Stimulated activated CD4-positive, alpha-beta T cell treated with anti-CD3 and anti-CD28 coated beads, Interleukin-4, amount 100 ng/mL, for 48 hours (primary cell): ENCODE results near the gene EHD4.

Experiments
- DNase-seq, 2 donors: peaks; one replicate each; pipeline ENCODE4 v3.0.0-alpha.2; 2020; ENCODE audit warnings: low read depth in 2 of 2

EHD4 gene

GRCh38 chr15:41972253-41973242 is at the start of gene EHD4:
TSS of gene EHD4 (minus strand) at chr15:41972557. CDS start at chr15:41972494, 63 bp downstream.
- peak; percentile 89 to 94 for DNase-seq

DNA sequence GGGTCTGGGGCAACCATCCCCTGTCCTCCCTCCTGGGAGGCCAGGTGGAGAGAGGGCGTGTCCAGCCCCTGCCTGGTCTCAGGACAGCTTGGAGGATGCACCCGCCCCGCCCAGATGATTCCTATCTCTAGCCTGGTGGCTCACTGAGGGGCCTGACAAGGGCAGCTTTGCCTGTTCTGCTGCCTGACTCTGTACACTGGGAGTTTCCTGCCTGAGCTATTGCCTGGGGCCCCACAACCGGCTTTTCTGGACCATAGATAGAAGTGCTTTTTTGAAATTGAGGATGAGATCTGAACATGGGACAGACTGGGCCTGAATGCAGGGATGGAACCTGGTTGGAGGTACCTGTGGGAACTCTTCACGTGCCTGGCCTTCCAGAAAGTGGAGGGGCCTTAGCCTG is 49.2 kb upstream of the EHD4 start:
- no peak for DNase-seq

DNA sequence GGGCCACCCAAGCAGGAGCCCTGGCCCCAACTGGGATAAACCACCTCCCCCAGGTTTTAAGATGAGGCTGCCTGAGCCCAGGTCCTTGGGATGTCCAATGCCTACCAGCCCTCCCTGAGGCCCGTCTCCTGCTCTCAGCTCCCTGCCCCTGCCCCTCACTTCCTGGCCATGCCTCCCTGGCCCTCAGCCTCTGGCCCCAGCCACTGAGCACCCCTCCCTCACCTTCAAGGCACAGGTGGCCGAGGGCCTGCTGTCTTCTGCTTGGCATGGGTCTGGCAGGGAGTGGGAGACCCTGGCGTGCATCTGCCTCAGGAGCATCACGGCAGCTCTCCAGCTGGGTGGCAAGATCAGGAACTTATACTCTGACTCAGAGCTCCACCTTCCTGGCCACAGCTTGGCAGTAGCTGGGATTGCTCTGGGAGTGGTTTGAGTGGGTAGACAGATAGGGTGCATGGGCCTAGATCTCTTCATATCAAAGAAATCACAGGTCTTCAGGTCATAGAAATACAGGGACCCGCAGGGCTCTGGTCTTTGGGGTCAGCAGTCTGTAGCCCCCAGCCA is 48.4 kb upstream of the EHD4 start, which contains the start of gene PLA2G4E:
Gene PLA2G4E, minus strand, starts transcription at position 330 of the 561 bp plus-strand sequence. Its CDS starts 12 bp downstream, at position 318.
- no peak for DNase-seq

DNA sequence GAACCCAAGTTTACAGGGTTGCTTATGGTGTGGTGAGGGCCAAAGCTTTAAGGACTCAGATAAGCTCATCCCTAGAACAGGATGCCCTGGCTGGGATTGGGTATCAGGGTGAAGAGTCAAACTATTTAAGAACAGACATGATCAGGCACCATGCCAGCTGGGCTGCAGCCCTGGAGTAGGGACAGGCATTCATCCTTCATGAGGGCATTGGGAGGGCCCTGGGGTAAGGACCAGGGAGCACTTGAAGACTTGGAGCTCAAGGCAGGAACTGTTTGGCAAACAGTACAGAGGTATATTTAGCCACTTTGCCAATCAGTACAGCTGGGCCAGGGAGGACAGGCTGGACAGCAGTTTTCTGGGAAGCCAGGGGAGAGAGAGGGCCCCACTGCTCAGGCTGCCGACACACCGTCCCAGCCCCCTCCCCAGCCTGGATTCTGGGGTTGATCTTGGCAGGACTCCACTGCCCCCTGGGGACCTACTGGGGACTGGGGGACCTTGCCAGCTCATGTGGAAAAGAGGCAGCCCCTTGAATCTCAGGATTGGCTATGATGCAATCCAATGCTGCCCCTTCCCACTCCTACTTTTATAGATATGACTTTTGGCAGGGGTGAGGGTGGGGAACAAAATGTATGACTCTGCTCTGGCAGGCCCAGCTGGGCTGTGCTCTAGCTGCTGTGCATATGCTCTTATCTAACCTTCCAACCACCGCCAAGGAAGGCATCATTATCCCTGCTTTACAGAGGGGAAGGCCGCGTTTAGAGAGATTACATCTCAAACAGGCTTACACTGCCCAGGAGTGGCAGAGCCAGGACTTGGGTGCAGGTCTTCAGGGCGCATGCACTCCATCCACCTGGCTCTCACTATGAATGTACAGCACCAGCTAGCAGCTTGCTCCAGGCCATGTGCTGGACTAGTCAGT is 46.2 kb upstream of the EHD4 start:
- DNase-seq, result no peak

GRCh38 chr15:42016971-42017370 is 44.6 kb upstream of the EHD4 start:
- no peak for DNase-seq

GRCh38 chr15:42014406-42014805 is 42.0 kb upstream of the EHD4 start:
- no peak for DNase-seq

DNA sequence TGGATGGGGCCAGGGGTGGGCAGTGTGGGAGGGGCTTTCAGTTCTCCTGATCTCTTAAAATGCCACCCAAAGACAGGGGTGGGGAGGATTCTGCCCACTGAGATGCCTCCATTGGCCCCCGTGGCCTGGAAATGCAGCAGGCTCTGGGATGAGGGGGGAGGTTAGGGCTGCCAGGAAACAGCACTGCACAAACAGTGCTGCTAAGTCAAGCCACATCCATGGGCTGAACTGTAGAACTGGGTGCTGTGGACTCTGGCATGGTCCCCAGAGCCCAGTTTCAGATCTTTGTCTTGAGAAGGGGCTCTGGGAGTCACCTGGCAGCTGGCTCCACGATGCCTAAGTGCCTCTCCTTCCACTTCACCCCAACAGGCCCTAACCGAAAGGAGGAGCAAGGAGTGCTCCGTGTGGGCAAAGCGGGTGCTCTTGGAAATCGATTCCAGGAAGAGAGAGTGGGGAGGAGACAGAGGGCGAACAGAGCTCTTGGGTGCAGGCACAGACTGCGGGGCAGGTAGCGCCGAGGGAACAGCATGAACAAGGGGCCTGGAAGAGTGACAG is 40.6 kb upstream of the EHD4 start:
- no peak for DNase-seq

DNA sequence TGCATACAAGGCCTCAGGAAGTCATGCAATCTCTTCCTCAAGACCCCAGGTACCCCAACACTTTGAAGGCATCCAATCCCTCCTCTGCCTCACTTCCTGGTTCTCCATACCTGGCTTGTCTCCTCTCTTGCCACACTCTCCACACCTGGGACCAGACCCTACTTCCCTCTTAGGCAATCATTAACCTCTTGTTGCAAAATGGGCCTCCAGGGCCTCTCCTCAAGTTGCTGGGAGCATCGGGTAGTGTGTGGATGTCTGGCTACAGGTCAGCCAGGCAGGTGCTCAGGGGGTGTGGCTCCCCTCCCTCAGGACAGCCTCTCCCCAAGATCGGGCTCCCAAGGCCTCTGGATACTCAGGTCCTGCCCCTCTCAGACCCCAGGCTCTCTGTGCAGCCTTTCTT is 39.9 kb upstream of the EHD4 start:
- DNase-seq, result no peak

- no peak for DNase-seq
Observed at GRCh38 chr15:42011074-42011473, 38.7 kb upstream of the EHD4 start.

- peak in 1 of 2 donors; percentile 3 for DNase-seq
Observed at GRCh38 chr15:42010434-42010833, 38.1 kb upstream of the EHD4 start.

DNA sequence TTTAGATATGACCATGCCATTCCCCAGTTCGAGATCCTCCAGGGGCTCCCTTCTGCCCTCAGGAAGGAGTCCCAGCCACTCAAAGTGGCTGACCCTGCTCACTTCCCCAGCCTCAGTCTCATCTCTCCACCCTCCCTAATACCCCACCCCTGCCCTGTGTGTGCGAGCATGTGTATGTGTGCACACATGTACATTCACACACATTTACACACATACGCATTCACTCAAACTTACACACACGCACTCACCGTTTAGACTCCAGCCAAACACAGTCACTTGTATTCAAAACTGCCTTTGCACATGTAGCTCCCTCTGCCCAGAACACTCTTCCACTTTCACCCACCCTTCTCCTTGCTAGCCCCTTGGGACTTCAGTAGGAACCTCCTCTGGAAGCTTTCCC is 37.1 kb upstream of the EHD4 start:
- no peak for DNase-seq

GRCh38 chr15:42009022-42009421 is 36.7 kb upstream of the EHD4 start:
- no peak for DNase-seq

DNA sequence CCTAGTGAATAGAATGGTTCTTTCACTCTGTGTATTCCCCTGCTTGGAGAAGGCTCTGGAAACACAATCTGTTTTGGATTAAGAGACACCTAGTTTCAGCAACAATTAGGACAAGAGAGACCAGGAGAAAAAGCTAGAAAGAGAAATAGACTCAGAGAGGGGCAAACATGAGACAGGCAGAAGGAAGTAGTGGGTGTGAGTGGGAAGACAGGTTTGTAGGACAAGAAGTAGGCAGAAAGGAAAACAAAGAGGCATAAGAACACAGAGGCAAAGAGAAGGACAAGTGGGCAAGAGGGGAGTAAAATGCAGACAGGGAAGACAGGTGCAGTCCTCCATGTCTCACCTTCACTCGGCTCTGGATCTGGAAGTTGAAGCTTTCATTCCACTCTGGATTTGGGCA is 35.0 kb upstream of the EHD4 start:
- DNase-seq, result no peak

DNA sequence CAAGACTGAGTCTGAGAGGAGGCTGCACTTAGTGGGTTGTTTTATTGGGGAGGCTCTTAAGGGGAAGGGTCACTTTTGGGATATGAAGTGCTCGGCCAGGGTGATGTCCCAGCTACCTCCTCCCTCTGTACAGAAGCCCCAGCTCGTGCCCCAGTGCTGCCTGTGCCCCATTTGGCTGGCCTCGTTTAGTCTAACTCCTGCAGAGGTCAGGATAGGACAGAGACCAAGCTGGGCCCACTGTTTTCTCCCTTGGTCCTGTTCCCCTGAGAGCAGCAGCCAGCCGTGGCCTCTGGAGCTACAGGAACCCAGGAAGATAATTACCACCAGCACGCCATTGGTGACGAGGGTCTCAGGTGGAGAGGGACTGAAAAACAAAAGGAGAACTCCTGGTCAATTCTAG is 30.0 kb upstream of the EHD4 start:
- DNase-seq, result no peak

GRCh38 chr15:42001236-42001635 is 28.9 kb upstream of the EHD4 start:
- DNase-seq, result no peak

DNA sequence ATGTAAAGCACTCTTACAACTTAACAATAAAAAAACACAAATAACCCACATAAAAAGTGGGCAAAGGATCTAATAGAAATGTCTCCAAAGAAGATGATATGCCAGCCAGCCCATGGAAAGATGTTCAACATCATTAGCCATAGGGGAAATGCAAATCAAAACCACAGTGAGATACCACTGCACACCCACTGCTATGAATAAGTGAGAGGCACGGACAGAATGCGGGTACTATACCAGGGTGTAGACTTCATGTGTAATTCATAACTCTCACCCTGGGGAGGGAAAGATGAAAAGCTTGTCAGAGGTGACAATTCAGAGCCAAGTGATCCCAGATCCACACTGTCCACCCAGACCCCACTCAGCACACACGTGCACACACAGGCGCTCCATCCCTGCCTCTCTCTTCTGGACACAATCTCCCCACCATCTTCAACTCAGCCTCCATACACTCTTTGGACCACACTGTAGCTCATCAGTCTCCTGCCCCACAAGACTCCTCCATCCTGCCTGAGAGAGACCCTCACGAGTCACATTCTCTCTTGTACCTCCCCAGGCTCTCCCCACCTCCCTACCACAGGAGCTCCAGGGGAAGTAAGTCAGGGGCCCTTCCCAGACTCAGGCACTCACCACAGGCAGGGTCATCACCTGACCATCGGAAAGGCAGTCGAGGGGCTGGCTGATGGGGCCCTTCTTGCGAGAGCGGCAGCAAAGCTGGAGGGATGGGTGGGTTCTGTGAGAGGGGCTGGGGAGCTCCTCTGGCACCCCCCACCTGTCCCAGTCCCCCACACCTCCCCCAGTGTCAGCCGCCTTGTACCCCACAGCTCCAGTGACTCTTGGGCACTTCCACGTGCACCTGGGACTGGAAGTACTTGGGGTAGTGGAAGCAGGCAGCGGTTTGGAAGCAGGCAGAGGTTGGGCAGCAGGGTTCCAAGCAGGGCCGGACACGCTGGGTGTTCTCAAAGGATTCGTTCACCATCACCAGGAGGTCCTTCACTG is 27.2 kb upstream of the EHD4 start:
- DNase-seq, result no peak

- no peak for DNase-seq
Observed at GRCh38 chr15:41997845-41998244, 25.5 kb upstream of the EHD4 start.

DNA sequence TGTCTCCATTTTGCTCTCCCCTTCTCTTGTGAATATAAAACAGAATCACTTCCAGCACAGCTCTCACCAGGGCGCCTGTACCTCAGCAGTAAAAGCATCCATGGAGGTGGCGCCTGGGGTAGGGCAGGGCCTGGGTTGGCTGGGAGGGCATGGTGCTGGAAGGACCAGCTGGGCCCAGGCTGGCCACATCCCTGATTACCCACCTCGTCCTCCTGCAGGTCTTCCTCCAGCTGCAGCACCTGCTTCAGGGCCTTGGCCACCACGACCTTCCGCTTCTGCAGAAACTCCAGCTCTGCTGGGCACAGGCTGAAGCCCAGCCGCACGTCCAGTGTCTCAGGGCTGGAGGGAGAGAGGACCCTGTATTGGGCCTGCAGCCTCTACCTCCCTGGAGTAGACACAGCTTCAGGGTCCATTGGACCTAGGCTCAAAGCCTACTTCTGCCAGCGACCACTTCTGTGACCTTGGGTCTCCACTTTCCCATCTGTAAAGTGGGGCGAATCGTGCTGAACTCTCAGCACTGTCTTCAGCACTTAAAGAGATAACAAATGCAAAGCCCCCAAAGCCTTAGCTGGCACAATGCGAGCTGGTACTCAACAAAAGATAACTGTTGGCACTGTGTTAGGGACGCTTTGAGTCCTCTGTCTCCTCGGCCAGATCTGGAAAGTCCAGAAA is 24.7 kb upstream of the EHD4 start:
- DNase-seq, result no peak

- no peak for DNase-seq
Observed at GRCh38 chr15:41996376-41996775, 24.0 kb upstream of the EHD4 start.

DNA sequence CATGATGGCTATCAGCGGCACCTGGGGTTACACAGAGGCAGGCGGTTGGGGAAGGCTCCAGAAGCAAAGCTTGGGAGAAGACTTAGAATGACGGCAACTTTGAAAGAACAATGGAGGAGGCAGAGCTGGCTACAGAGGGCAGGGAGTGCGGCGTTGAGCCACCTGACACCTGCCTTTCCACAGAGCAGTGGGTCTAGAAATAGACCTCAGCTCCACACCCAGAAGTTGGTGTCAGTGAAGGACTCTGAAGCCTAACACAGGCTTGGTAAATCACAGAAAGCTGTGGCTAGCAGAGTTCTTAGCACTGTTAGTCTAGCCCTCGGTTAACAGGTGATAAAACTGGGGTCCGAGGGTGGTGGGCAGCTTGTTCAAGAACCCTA is 23.1 kb upstream of the EHD4 start:
- DNase-seq, result no peak
